Measurements from ENCODE around the gene RPA3.

GRCh38 chr7:7639847-7640220 is 78.6 kb downstream of the RPA3 start:
- TF ChIP-seq ELF2 (CRISPR knock-in tag; IDR thresholded peaks at IDR 0.05) = no peak
- no peak for TF ChIP-seq ZNF324 (CRISPR knock-in tag; IDR thresholded peaks at IDR 0.05)
